HepG2 (cell line): ENCODE data around the gene RAB34. TPM values are rescaled to one million over a fixed set of nuclear protein-coding genes. Genes with fewer than 3 reads are reported as not detected.

Experiments used
- CBFB ChIP-seq: sonication (generic); formaldehyde crosslinking; IDR thresholded peaks from 2 replicates; pipeline ENCODE4 v1.4.0; 2020; ENCODE audit warnings: missing genetic modification reagents
- ESRRA ChIP-seq: sonication (generic); formaldehyde crosslinking; IDR thresholded peaks from 2 replicates; pipeline ENCODE4 v1.5.1; 2020; ENCODE audit warnings: mild to moderate bottlenecking, low read depth, missing genetic modification reagents
- FOSL2 ChIP-seq: sonication (generic); formaldehyde crosslinking; IDR thresholded peaks from 2 replicates; pipeline ENCODE4 v1.4.0; 2020; ENCODE audit warnings: missing genetic modification reagents
- KLF6 ChIP-seq: IDR thresholded peaks from 2 replicates; pipeline ENCODE4 v1.8.0; 2016; ENCODE audit warnings: missing biosample characterization, missing genetic modification reagents
- MED1 ChIP-seq: sonication (generic); formaldehyde crosslinking; IDR thresholded peaks from 2 replicates; pipeline ENCODE4 v1.4.0; 2020; ENCODE audit warnings: missing genetic modification reagents
- NFKBIZ ChIP-seq: IDR thresholded peaks from 2 replicates; pipeline ENCODE4 v1.6.1; 2018; ENCODE audit warnings: missing genetic modification reagents, missing compliant biosample characterization
- PCBP2 ChIP-seq: fragments of 200-400 bp; formaldehyde crosslinking; optimal IDR thresholded peaks from 2 replicates; pipeline ENCODE3; 2018; ENCODE audit warnings: low read length, low read depth; ENCODE audit not compliant: poor library complexity, severe bottlenecking
- POLR2AphosphoS2 ChIP-seq: IDR thresholded peaks from 2 replicates; pipeline ENCODE4 v1.6.1; 2011; ENCODE audit warnings: low read depth, low read length, improper control_type of control experiment
- RBFOX2 ChIP-seq: fragments of 200-400 bp; formaldehyde crosslinking; IDR thresholded peaks from 2 replicates; pipeline ENCODE4 v1.6.1; 2017; ENCODE audit warnings: low read depth, mild to moderate bottlenecking, low read length
- RXRB ChIP-seq: IDR thresholded peaks from 2 replicates; pipeline ENCODE4 v1.6.1; 2016; ENCODE audit warnings: borderline replicate concordance, missing genetic modification reagents, missing compliant biosample characterization
- SMAD1 ChIP-seq: sonication (generic); formaldehyde crosslinking; IDR thresholded peaks from 2 replicates; pipeline ENCODE4 v1.4.0; 2020; ENCODE audit warnings: missing genetic modification reagents, low read depth, mild to moderate bottlenecking, borderline replicate concordance
- SSRP1 ChIP-seq: IDR thresholded peaks from 2 replicates; pipeline ENCODE4 v1.6.1; 2016; ENCODE audit warnings: control low read depth
- ZFAT ChIP-seq: sonication (generic); formaldehyde crosslinking; conservative IDR thresholded peaks from 2 replicates; pipeline ENCODE4 v1.8.1; 2023; ENCODE audit warnings: missing genetic modification reagents, inconsistent platforms
- ZFYVE20 ChIP-seq: sonication (generic); formaldehyde crosslinking; IDR thresholded peaks from 2 replicates; pipeline ENCODE4 v1.8.0; 2023; ENCODE audit warnings: low read depth, mild to moderate bottlenecking, moderate library complexity, missing genetic modification reagents, borderline replicate concordance
- ZNF160 ChIP-seq: sonication (generic); formaldehyde crosslinking; IDR thresholded peaks from 2 replicates; pipeline ENCODE4 v1.8.0; 2022; ENCODE audit warnings: mild to moderate bottlenecking, inconsistent platforms, missing genetic modification reagents
- ZNF430 ChIP-seq: sonication (generic); formaldehyde crosslinking; IDR thresholded peaks from 2 replicates; pipeline ENCODE4 v1.9.0; 2021; ENCODE audit warnings: mild to moderate bottlenecking, missing genetic modification reagents
- ZNF572 ChIP-seq: sonication (generic); formaldehyde crosslinking; IDR thresholded peaks from 2 replicates; pipeline ENCODE4 v1.5.1; 2020; ENCODE audit warnings: mild to moderate bottlenecking, missing genetic modification reagents
- ZNF672 ChIP-seq: sonication (generic); formaldehyde crosslinking; IDR thresholded peaks from 2 replicates; pipeline ENCODE4 v1.8.1; 2022; ENCODE audit warnings: missing genetic modification reagents
- polyA plus RNA-seq, 8 experiments: library from polyadenylated mRNA; depleted of rRNA in 3 of 8; stranded (reverse) in 7 of 8; unstranded in 1 of 8; fragments of >200 nt; fragmentation: Illumina TruSeq in 4 of 8; extraction: Trizol in 4 of 8; gene quantifications; 2 replicates each; pipeline versions ENCODE4 v1.2.1 to v1.2.3, GENCODE V29; 2011 to 2016; ENCODE audit warnings: low read depth in 4 of 8, missing spikeins in 1 of 8, mixed read lengths in 1 of 8; ENCODE audit not compliant: insufficient read depth in 1 of 8
- total RNA-seq, 5 experiments: library from RNA; depleted of rRNA; stranded (reverse); fragments of >200 nt; fragmentation: Illumina TruSeq; extraction: Trizol; gene quantifications; 2 replicates each; pipeline ENCODE4 v1.2.3, GENCODE V29; 2016; ENCODE audit warnings: low read depth in 1 of 5
- TF ChIP-seq, protein P1 (sequence below): sonication (generic); formaldehyde crosslinking; IDR thresholded peaks from 2 replicates; pipeline ENCODE4 v1.5.0; 2020; ENCODE audit warnings: mild to moderate bottlenecking, missing genetic modification reagents, borderline replicate concordance
- TF ChIP-seq, protein P2 (sequence below): IDR thresholded peaks from 2 replicates; pipeline ENCODE4 v1.6.1; 2016; ENCODE audit warnings: missing compliant biosample characterization, missing genetic modification reagents, borderline replicate concordance
- TF ChIP-seq, protein P3 (sequence below): sonication (generic); formaldehyde crosslinking; IDR thresholded peaks from 2 replicates; pipeline ENCODE4 v1.5.1; 2020; ENCODE audit warnings: mild to moderate bottlenecking, missing genetic modification reagents, moderate library complexity

RAB34 gene
- total and polyA plus RNA-seq, 2 of the 13 experiments (the other 11 are each of a cell fraction or from before 2014, with no cell fraction given): 0.49 TPM; not detected in 1

DNA sequence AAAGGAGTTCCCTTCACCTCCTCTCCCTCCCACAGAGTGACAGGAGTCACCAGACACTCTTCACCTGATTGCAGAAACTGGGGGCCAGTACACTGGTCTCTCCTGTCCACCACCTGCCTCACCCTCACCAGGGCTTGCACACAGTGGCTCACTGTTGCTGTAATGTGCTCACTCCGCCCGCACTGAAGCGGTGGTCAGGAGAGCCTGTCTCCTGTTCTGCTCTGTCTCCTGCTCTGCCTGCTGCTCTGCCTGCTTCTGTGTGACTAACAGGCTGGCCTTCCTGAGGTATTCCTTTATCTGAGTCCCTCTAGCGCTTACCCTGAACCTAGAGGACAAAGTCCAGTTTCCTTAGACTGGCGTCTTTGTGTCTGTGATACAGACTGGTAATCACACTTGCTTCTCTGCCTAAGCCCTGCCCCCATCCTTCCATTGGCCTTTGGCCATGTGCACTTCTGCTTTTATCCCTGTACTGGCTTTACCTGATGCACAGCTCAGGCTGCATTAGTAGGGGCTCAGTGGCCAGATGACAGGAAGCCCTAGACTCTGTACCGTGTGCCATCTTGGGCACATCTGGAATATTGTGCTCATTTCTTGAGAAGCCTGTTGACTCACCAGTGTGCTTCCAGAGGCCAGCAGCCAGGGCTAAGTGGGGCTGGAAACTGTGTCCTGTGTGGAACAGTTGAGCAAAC lies 19.3 kb downstream of the RAB34 start (continued):
- TF ChIP-seq, protein P1, sequence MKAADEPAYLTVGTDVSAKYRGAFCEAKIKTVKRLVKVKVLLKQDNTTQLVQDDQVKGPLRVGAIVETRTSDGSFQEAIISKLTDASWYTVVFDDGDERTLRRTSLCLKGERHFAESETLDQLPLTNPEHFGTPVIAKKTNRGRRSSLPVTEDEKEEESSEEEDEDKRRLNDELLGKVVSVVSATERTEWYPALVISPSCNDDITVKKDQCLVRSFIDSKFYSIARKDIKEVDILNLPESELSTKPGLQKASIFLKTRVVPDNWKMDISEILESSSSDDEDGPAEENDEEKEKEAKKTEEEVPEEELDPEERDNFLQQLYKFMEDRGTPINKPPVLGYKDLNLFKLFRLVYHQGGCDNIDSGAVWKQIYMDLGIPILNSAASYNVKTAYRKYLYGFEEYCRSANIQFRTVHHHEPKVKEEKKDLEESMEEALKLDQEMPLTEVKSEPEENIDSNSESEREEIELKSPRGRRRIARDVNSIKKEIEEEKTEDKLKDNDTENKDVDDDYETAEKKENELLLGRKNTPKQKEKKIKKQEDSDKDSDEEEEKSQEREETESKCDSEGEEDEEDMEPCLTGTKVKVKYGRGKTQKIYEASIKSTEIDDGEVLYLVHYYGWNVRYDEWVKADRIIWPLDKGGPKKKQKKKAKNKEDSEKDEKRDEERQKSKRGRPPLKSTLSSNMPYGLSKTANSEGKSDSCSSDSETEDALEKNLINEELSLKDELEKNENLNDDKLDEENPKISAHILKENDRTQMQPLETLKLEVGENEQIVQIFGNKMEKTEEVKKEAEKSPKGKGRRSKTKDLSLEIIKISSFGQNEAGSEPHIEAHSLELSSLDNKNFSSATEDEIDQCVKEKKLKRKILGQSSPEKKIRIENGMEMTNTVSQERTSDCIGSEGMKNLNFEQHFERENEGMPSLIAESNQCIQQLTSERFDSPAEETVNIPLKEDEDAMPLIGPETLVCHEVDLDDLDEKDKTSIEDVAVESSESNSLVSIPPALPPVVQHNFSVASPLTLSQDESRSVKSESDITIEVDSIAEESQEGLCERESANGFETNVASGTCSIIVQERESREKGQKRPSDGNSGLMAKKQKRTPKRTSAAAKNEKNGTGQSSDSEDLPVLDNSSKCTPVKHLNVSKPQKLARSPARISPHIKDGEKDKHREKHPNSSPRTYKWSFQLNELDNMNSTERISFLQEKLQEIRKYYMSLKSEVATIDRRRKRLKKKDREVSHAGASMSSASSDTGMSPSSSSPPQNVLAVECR: peak; percentile 93; the same call in 1 of the 2 replicates
- TF ChIP-seq FOSL2 (CRISPR knock-in tag) (peak; percentile 86), RXRB (peak; percentile 87), ZNF430 (0 out of 2 replicates have a peak, but pooled peaks have one; percentile 64), ZNF572 (CRISPR knock-in tag) (no peak), ESRRA (CRISPR knock-in tag) (0 out of 2 replicates have a peak, but pooled peaks have one; percentile 66), CBFB (peak; percentile 38; the same call in 1 of the 2 replicates), PCBP2 (no peak), SMAD1 (CRISPR knock-in tag) (no peak), MED1 (CRISPR knock-in tag) (peak; percentile 89), RBFOX2 (no peak), POLR2AphosphoS2 (peak; percentile 78; the same call in 1 of the 2 replicates), ZFYVE20 (no peak), ZNF160 (peak; percentile 25; the same call in 1 of the 2 replicates), KLF6 (CRISPR knock-in tag) (0 out of 2 replicates have a peak, but pooled peaks have one; percentile 26), SSRP1 (CRISPR knock-in tag) (no peak), ZNF672 (CRISPR knock-in tag) (0 out of 2 replicates have a peak, but pooled peaks have one; percentile 74), NFKBIZ (CRISPR knock-in tag) (peak; percentile 39; the same call in 1 of the 2 replicates), ZFAT (CRISPR knock-in tag) (no peak)
- TF ChIP-seq, protein P2, sequence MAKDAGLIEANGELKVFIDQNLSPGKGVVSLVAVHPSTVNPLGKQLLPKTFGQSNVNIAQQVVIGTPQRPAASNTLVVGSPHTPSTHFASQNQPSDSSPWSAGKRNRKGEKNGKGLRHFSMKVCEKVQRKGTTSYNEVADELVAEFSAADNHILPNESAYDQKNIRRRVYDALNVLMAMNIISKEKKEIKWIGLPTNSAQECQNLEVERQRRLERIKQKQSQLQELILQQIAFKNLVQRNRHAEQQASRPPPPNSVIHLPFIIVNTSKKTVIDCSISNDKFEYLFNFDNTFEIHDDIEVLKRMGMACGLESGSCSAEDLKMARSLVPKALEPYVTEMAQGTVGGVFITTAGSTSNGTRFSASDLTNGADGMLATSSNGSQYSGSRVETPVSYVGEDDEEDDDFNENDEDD: peak; percentile 66
- TF ChIP-seq, protein P3, sequence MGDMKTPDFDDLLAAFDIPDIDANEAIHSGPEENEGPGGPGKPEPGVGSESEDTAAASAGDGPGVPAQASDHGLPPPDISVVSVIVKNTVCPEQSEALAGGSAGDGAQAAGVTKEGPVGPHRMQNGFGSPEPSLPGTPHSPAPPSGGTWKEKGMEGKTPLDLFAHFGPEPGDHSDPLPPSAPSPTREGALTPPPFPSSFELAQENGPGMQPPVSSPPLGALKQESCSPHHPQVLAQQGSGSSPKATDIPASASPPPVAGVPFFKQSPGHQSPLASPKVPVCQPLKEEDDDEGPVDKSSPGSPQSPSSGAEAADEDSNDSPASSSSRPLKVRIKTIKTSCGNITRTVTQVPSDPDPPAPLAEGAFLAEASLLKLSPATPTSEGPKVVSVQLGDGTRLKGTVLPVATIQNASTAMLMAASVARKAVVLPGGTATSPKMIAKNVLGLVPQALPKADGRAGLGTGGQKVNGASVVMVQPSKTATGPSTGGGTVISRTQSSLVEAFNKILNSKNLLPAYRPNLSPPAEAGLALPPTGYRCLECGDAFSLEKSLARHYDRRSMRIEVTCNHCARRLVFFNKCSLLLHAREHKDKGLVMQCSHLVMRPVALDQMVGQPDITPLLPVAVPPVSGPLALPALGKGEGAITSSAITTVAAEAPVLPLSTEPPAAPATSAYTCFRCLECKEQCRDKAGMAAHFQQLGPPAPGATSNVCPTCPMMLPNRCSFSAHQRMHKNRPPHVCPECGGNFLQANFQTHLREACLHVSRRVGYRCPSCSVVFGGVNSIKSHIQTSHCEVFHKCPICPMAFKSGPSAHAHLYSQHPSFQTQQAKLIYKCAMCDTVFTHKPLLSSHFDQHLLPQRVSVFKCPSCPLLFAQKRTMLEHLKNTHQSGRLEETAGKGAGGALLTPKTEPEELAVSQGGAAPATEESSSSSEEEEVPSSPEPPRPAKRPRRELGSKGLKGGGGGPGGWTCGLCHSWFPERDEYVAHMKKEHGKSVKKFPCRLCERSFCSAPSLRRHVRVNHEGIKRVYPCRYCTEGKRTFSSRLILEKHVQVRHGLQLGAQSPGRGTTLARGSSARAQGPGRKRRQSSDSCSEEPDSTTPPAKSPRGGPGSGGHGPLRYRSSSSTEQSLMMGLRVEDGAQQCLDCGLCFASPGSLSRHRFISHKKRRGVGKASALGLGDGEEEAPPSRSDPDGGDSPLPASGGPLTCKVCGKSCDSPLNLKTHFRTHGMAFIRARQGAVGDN (CRISPR knock-in tag): peak; percentile 92
